Fibroblast of the aortic adventitia (primary cell): ENCODE results near the gene REG3G. TPM values are rescaled to one million over a fixed set of nuclear protein-coding genes. Genes with fewer than 3 reads are reported as not detected.
"Not testable (repeated sequence)": the region's sequence is repeated elsewhere in the genome, so short reads cannot be mapped to it uniquely, and the experiment has no call there.

Source experiments
- DNase-seq: peaks from one replicate; pipeline ENCODE4 v3.0.0-alpha.2; 2010; ENCODE audit warnings: low read depth
- H3K4me3 ChIP-seq: 2 replicates; pipeline ENCODE4 v1.5.1; 2011; ENCODE audit warnings: low read depth, mild to moderate bottlenecking, control low read depth, low read length, moderate library complexity
- CTCF ChIP-seq: IDR thresholded peaks from 2 replicates; pipeline ENCODE4 v1.5.1; 2011; ENCODE audit warnings: mild to moderate bottlenecking, low read length, control low read depth, inconsistent platforms; ENCODE audit not compliant: insufficient read depth
- total RNA-seq: library from RNA; depleted of rRNA; stranded (reverse); fragments of >200 nt; gene quantifications from 2 replicates; pipeline ENCODE4 v1.2.3, GENCODE V29; 2012; ENCODE audit warnings: low replicate concordance

REG3G gene
- total RNA-seq, 1 donor: not detected

GRCh38 chr2:79009388-79009787 lies 16.1 kb upstream of the REG3G start:
- H3K4me3 ChIP-seq: no peak overlapping the region
- DNase-seq: no peak
- TF ChIP-seq CTCF: no peak

- H3K4me3 ChIP-seq: no peak overlapping the region
- TF ChIP-seq CTCF: no peak
- no peak for DNase-seq
Measured at GRCh38 chr2:79011496-79011895, 14.0 kb upstream of the REG3G start.

- H3K4me3 ChIP-seq: no peak overlapping the region
- DNase-seq: no peak
- TF ChIP-seq CTCF: no peak
Measured at GRCh38 chr2:79013629-79014028, 11.9 kb upstream of the REG3G start.

GRCh38 chr2:79016342-79016741 lies 9.2 kb upstream of the REG3G start:
- TF ChIP-seq CTCF: no peak
- no peak for DNase-seq

GRCh38 chr2:79026061-79026460 lies 559 bp downstream of the REG3G start:
- no peak for TF ChIP-seq CTCF
- DNase-seq: no peak
- no peak overlapping the region for H3K4me3 ChIP-seq

More at GRCh38 chr2:79016342-79016741, 9.2 kb upstream of the REG3G start:
- no peak overlapping the region for H3K4me3 ChIP-seq

GRCh38 chr2:79039944-79040343 lies 14.4 kb downstream of the REG3G start:
- DNase-seq: no peak
- H3K4me3 ChIP-seq: no peak overlapping the region
- no peak for TF ChIP-seq CTCF

GRCh38 chr2:79041032-79041448 lies 15.5 kb downstream of the REG3G start:
- TF ChIP-seq CTCF: no peak
- DNase-seq: no peak
- H3K4me3 ChIP-seq: no peak overlapping the region

GRCh38 chr2:79053486-79053885 lies 28.0 kb downstream of the REG3G start:
- not testable (repeated sequence) for DNase-seq, H3K4me3 ChIP-seq

GRCh38 chr2:79054769-79055168 lies 29.3 kb downstream of the REG3G start:
- not testable (repeated sequence) for DNase-seq, H3K4me3 ChIP-seq
